GM21526 (cell line): ENCODE data around the gene IRF4.

Experiments used
- ATAC-seq: cut with Tn5 transposase; IDR thresholded peaks from one replicate; pipeline ENCODE4 v1.9.1; 2021; ENCODE audit warnings: moderate library complexity; ENCODE audit not compliant: unreplicated experiment, low FRiP score

The IRF4 gene

GRCh38 chr6:379410-380181, 12.0 kb upstream of the IRF4 start:
- no peak for ATAC-seq

GRCh38 chr6:380234-381218, 11.0 kb upstream of the IRF4 start:
- ATAC-seq = no peak

DNA sequence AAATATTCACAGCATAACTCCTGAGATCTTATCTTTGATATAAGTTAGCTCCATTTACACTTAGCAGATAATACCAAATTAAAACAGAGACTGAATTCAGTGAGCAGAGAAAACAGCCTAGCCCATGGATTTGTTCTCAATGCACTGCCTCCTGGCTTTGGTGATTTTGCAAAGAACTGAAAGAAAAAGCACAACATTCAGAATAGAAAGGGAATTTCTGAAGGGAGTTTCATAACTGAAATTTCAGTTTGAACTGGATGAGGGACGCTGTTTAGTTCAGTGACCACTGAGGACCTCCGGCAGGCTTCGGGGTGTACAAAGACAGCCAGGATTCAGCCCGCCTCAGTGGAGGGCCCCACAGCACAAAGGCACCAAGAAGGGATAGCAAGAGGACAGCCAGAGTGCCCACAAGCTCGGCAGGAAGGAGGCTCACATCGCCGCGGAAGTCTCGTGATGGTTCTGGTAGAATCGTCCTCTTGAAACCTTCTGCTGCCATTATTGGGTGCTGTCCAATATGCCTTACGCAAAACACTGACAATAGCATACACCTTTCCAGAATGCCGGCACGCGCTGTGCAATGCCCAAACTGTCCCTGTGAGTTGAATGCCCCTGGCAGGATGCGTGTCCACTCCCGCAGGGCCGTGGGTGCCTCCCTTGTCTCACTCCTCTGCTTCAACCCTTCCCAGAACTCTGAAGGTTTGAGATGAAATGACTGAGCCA, 9.7 kb upstream of the IRF4 start:
- ATAC-seq = no peak

GRCh38 chr6:382883-383810, 8.4 kb upstream of the IRF4 start:
- ATAC-seq = no peak

DNA sequence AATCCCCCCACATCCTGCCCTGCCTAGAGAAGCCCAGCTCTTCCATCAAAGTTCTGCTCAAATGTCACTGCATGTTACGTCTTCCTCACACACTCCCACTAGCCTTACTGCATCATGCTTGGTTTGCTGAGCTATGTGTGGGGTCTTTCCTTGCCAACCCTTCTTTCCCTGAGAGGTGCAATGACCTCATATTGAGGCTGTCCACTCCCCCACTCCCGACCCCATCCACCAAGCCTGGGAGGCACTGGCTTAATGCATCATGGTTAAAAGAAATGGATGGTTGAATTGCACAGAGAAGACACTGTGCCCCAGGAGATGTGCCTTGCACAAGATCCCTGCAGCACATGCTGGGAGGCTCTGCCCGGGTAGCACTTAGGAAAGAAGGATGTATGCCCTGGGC, 7.7 kb upstream of the IRF4 start:
- no peak for ATAC-seq

GRCh38 chr6:384898-385297, 6.7 kb upstream of the IRF4 start:
- no peak for ATAC-seq

GRCh38 chr6:385614-386013, 5.9 kb upstream of the IRF4 start:
- ATAC-seq = no peak

GRCh38 chr6:386688-387266, 4.8 kb upstream of the IRF4 start:
- ATAC-seq = no peak

DNA sequence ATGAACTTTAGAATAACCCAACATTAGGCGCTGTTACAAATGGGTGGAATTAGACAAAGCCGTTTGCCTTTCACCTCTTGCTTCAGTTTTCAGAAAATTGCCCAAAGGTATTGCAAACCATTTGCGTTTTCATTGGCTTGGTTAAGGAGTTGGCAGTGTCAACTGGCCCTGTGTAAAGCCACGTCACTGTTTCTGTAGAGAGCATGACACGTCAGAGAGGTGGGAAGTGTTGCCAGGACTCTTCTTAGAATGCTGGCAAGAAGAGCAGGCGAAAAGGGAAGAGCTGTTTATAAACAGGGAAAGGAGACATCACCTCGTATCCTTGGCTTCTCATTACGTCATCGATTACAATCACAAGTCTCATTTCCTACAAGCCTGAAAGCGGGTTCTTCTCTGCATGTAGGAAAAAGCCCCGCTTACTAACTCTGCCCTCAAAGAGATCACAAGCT, 4.2 kb upstream of the IRF4 start:
- no peak for ATAC-seq

- no peak for ATAC-seq
These were observed 3.2 kb upstream of the IRF4 start for GRCh38 chr6:388202-388903.

- no peak for ATAC-seq
These were observed 2.4 kb upstream of the IRF4 start for GRCh38 chr6:389143-389542.

DNA sequence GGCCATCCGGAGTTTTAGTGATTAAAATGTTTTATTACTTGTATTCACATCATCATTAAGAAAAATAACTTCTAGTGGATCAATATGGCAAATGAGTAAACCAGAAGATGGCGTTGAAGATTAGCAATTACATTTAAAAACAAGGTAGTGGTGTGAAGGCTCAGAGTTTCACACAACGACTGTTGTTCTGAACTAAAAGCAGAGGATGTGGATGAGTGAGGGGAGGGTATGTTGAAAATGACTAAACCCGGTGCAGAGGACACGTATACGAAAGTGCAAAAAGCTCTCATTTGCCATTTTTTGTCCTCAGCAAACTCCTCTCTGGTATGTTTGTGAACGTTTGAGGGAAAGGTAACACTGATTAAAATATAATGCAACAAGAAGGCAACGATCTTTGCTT, 1.9 kb upstream of the IRF4 start:
- no peak for ATAC-seq

DNA sequence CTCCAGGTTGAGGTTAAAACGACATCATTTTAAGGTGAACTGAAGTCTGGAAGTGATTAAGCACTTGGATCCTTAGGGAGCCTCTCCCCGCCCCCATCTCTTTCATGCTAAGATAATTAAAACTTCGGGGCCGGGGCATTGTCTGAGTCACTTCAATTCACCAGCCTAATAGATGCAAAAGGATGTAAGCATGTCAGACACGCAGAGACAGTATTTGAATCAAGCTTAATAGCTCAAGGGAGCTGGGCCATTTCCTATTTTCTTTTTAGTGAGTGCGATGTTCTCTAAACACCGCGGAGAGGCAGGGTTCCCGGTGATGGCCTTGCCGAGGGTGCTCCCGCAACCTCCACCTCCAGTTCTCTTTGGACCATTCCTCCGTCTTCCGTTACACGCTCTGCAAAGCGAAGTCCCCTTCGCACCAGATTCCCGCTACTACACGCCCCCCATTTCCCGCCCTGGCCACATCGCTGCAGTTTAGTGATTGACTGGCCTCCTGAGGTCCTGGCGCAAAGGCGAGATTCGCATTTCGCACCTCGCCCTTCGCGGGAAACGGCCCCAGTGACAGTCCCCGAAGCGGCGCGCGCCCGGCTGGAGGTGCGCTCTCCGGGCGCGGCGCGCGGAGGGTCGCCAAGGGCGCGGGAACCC, 516 bp upstream of the IRF4 start:
- peak; percentile 22 for ATAC-seq

- no peak for ATAC-seq
These were observed 1.2 kb downstream of the IRF4 start for GRCh38 chr6:392441-393390.

DNA sequence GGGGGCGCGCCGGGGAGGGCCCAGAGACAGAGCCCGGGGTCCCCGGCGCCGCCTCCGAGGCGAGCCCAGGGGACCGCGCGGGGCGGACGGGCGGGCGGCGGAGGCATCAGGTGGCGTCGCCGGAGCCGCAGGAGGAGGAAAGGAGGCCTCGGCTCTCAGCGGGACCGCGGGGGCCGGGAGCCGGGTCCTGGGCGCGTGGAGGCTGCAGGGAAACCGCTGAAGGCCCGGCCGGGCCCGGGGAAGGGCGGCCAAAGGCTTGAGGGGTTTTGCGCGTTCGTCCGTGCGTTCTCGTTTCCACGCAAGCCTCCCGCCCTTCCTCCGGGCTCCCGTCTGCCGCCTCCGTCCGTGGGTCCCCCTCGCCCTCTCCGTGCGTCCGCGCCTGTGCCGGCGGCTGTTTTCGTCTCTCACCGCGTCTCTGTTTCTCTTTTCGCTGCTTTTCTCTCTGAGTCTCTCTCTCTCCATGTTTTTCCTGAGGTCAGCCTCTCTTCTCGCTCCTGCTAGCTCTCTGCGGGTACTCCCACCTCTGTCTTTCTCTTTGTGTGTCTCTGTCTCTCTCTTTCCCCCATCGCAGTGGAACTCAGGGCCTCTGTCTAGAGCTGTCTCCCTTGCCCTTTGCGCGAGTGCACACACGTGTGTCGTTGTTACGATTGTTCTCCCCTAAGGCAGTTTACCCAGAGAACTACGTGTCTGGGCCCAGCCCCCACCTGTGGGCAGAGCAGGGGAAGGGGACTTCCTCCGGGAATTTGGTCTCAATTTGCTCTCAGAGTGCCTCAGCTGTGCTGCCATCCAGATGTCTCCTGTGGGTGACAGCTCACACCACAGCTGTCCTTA, 2.1 kb downstream of the IRF4 start:
- ATAC-seq = no peak

DNA sequence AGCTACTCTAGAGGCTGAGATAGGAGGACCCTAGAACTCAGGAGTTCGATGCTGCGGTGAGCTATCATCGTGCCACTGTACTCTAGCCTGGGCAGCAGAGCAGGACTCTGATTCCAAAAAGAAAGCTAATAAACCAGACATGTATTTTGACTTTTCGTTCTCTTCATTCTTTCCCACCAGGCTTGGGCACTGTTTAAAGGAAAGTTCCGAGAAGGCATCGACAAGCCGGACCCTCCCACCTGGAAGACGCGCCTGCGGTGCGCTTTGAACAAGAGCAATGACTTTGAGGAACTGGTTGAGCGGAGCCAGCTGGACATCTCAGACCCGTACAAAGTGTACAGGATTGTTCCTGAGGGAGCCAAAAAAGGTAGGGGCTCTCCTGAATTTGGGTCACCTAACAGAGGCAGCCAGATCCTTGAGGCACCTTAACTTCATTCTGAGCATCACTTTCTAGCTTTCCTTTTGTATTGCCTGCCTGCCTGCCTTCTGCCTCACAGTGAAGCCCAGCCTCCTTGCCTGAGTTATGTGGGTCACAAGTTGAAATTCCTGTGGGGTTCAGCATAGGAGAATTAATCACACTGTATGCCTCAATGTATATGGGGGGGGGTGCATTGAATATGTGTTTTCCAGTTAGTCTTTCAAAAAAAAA, 3.2 kb downstream of the IRF4 start:
- no peak for ATAC-seq
